ENCODE results near the gene TRPT1.

Gene TRPT1

DNA sequence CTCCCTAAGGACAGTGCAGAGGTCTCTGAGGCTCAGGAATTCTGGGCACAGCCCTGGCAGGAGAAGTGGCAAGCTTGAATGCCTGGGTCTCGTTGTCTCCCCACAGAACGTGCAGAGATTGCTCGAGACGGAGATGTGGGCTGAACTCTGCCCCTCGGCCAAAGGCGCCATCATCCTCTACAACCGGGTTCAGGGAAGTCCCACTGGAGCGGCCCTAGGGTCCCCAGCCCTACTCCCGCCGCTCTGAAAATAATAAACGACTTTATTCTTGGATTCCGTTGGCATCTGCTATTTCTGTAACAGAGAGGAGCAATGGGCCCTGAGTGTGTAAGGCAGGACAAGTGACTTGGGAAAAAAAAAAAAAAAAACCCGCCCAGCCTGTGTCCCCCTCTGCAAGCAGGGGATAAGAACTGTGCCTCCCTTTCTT, 3.8 kb upstream of the TRPT1 start:
- TF ChIP-seq, protein P1, sequence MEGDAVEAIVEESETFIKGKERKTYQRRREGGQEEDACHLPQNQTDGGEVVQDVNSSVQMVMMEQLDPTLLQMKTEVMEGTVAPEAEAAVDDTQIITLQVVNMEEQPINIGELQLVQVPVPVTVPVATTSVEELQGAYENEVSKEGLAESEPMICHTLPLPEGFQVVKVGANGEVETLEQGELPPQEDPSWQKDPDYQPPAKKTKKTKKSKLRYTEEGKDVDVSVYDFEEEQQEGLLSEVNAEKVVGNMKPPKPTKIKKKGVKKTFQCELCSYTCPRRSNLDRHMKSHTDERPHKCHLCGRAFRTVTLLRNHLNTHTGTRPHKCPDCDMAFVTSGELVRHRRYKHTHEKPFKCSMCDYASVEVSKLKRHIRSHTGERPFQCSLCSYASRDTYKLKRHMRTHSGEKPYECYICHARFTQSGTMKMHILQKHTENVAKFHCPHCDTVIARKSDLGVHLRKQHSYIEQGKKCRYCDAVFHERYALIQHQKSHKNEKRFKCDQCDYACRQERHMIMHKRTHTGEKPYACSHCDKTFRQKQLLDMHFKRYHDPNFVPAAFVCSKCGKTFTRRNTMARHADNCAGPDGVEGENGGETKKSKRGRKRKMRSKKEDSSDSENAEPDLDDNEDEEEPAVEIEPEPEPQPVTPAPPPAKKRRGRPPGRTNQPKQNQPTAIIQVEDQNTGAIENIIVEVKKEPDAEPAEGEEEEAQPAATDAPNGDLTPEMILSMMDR (IDR thresholded peaks at IDR 0.05; ENCODE audit: low read depth, low read length): no peak
- in situ Hi-C loops (cut with HindIII; ENCODE audit: low sequenced_read_pairs): no loop called here
- H3K4me3 ChIP-seq (ENCODE audit: low read depth, low read length): peak overlapping the region; percentile 78
- DNase-seq (ENCODE audit: low read depth, low spot score): no peak

GRCh38 chr11:64229090-64229743, 3.2 kb upstream of the TRPT1 start:
- no peak overlapping the region for H3K4me3 ChIP-seq (ENCODE audit: low read depth, low read length)
- in situ Hi-C loops (cut with HindIII; ENCODE audit: low sequenced_read_pairs): no loop called here
- DNase-seq (ENCODE audit: low read depth, low spot score): no peak
- TF ChIP-seq, protein P1 (IDR thresholded peaks at IDR 0.05; ENCODE audit: low read depth, low read length): no peak

DNA sequence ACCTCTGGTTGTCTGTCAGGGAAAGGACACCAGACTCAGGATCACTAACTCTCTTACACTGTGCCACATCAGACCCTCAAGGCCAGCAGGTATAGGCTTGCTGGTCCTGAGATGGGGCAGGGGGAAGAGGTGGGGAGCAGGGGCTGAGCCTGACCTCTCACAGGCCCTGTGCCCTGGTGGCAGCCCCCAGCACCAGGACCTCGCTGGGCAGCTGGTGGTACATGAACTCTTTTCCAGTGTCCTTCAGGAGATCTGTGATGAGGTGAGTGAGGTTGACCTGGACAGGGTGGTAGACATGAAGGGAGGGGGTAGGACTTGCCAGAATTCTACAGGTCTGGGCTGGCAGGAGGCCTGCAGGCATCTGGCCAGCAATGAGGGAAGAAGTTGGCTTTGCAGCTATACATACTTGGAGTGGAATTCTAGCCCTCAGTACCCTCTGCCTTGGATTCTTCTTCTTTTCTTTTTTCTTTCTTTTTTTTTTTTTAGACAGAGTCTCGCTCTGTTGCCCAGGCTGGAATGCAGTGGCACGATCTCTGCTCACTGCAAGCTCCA, 1.5 kb upstream of the TRPT1 start:
- in situ Hi-C loops (cut with HindIII; ENCODE audit: low sequenced_read_pairs): no loop called here
- DNase-seq (ENCODE audit: low read depth, low spot score): no peak
- TF ChIP-seq, protein P1 (IDR thresholded peaks at IDR 0.05; ENCODE audit: low read depth, low read length): no peak

GRCh38 chr11:64226507-64227051, 593 bp upstream of the TRPT1 start:
- no peak for DNase-seq (ENCODE audit: low read depth, low spot score)
- H3K4me3 ChIP-seq (ENCODE audit: low read depth, low read length): peak overlapping the region; percentile 80
- TF ChIP-seq, protein P1 (IDR thresholded peaks at IDR 0.05; ENCODE audit: low read depth, low read length): no peak
- in situ Hi-C loops (cut with HindIII; ENCODE audit: low sequenced_read_pairs): no loop called here

More for the DNA sequence above, 1.5 kb upstream of the TRPT1 start:
- H3K4me3 ChIP-seq (ENCODE audit: low read depth, low read length): peak overlapping the region; percentile 80

- TF ChIP-seq, protein P1 (IDR thresholded peaks at IDR 0.05; ENCODE audit: low read depth, low read length): no peak
- peak overlapping the region; percentile 80 for H3K4me3 ChIP-seq (ENCODE audit: low read depth, low read length)
- DNase-seq (ENCODE audit: low read depth, low spot score): no peak
- in situ Hi-C loops (cut with HindIII; ENCODE audit: low sequenced_read_pairs): no loop called here
These were observed 937 bp downstream of the TRPT1 start for GRCh38 chr11:64224891-64225607.

GRCh38 chr11:64224151-64224890, 1.7 kb downstream of the TRPT1 start:
- TF ChIP-seq, protein P1 (IDR thresholded peaks at IDR 0.05; ENCODE audit: low read depth, low read length): no peak
- DNase-seq (ENCODE audit: low read depth, low spot score): no peak
- H3K4me3 ChIP-seq (ENCODE audit: low read depth, low read length): no peak overlapping the region
- in situ Hi-C loops (cut with HindIII; ENCODE audit: low sequenced_read_pairs): no loop called here

Data from astrocyte of the spinal cord (primary cell).